PFSK-1 (cell line): ENCODE results near the gene TNFSF8.

Experiments
- FOXP2 ChIP-seq: optimal IDR thresholded peaks from 2 replicates; pipeline ENCODE3; 2011; ENCODE audit warnings: borderline replicate concordance, control low read depth, inconsistent platforms; ENCODE audit not compliant: insufficient read depth; ENCODE audit errors: extremely low read length, extremely low read depth
- POLR2AphosphoS5 ChIP-seq: IDR thresholded peaks from 2 replicates; pipeline ENCODE4 v1.6.1; 2012; ENCODE audit warnings: low read depth, mild to moderate bottlenecking, control low read depth, low read length, moderate library complexity
- SIN3A ChIP-seq: IDR thresholded peaks from 2 replicates; pipeline ENCODE4 v1.6.1; 2012; ENCODE audit warnings: mild to moderate bottlenecking, low read length, moderate library complexity, borderline replicate concordance; ENCODE audit not compliant: insufficient read depth
- TAF1 ChIP-seq: IDR thresholded peaks from 2 replicates; pipeline ENCODE4 v1.6.1; 2012; ENCODE audit warnings: low read length, control low read depth, borderline replicate concordance; ENCODE audit not compliant: insufficient read depth
- TF ChIP-seq, protein P1 (sequence below), 2 experiments: IDR thresholded peaks; 2 replicates each; pipeline versions ENCODE4 v1.6.1 to v1.8.0; 2011 to 2012; ENCODE audit warnings: low read depth in 2 of 2, low read length in 2 of 2, control low read depth in 1 of 2, inconsistent platforms in 1 of 2, mild to moderate bottlenecking in 1 of 2, moderate library complexity in 1 of 2; ENCODE audit not compliant: insufficient read depth in 1 of 2

The TNFSF8 gene

DNA sequence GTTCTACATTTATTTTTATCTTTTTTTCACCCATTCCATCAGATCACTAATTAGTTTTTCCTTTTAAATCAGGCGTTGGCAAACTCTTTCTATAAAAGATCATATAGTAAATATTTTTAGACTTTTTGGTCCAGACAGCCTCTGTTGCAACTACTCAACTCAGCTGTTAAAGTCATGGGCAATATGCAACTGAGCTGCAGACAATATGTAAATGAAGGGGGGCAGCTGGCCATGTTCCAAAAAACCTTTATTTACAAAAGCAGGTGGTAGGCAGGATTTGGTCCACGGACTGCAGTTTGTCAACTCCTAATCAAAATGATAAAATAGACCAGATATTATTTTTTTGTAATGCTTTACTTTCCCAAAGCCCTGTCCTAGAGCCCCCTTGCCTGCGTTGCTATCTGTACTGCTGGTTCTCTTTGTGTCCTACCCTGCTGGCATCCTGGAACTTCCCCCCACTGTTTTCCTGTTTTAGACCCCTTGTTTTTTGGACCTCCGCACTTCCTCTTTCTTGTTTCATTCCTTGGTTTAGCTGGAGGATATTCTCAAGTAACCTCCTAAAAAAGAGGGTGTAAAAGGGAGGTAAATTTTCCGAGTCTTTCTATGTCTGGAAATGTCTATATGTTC is 24.7 kb upstream of the TNFSF8 start:
- TF ChIP-seq POLR2AphosphoS5, result no peak
- no peak for TF ChIP-seq TAF1
- TF ChIP-seq, protein P1, sequence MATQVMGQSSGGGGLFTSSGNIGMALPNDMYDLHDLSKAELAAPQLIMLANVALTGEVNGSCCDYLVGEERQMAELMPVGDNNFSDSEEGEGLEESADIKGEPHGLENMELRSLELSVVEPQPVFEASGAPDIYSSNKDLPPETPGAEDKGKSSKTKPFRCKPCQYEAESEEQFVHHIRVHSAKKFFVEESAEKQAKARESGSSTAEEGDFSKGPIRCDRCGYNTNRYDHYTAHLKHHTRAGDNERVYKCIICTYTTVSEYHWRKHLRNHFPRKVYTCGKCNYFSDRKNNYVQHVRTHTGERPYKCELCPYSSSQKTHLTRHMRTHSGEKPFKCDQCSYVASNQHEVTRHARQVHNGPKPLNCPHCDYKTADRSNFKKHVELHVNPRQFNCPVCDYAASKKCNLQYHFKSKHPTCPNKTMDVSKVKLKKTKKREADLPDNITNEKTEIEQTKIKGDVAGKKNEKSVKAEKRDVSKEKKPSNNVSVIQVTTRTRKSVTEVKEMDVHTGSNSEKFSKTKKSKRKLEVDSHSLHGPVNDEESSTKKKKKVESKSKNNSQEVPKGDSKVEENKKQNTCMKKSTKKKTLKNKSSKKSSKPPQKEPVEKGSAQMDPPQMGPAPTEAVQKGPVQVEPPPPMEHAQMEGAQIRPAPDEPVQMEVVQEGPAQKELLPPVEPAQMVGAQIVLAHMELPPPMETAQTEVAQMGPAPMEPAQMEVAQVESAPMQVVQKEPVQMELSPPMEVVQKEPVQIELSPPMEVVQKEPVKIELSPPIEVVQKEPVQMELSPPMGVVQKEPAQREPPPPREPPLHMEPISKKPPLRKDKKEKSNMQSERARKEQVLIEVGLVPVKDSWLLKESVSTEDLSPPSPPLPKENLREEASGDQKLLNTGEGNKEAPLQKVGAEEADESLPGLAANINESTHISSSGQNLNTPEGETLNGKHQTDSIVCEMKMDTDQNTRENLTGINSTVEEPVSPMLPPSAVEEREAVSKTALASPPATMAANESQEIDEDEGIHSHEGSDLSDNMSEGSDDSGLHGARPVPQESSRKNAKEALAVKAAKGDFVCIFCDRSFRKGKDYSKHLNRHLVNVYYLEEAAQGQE (IDR thresholded peaks at IDR 0.05; ENCODE audit: insufficient read depth in 1 of 2, low read depth in 2 of 2, low read length in 2 of 2), result no peak
- no peak for TF ChIP-seq SIN3A
- TF ChIP-seq FOXP2, result no peak

DNA sequence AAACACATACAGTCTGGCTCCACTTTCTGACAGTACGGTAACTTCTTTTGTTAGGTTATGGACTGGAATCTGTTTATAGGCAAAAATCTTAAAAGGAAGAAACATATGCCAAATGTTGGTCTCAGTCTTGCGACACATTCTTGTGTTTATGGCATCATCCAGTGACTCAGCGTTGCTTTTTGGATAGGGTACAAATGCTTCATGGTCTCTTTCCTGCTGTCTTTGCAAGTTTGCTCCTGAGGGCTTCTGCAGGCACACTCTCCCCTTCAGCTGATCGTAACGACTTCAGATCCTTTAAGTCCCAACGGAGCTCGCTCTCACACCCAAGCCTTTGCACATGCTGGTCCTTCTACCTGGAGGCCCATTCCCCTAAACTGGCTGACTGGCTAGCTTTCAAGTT is 23.6 kb upstream of the TNFSF8 start:
- no peak for TF ChIP-seq SIN3A
- TF ChIP-seq TAF1, result no peak
- TF ChIP-seq FOXP2, result no peak
- no peak for TF ChIP-seq POLR2AphosphoS5
- TF ChIP-seq, protein P1 (IDR thresholded peaks at IDR 0.05; ENCODE audit: insufficient read depth in 1 of 2, low read depth in 2 of 2, low read length in 2 of 2), result no peak

DNA sequence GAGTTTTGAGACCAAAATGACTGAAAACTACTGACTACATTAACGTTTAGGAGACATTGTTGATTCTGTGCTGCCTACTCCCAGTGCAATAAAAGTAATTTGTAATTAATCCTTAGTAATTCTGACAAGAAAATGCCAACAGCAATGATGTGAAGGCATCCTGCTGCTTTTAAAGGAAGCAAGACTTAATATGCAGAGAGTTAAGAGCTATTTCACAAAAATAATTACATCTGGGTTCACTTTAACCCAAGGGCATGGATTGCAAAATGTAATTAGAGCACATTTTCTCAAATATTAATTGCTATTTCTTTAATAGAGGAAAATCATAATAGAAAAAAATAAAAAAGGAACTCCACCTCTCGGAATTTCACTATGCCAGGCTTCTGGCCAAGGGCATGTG is 22.7 kb upstream of the TNFSF8 start:
- no peak for TF ChIP-seq POLR2AphosphoS5
- no peak for TF ChIP-seq FOXP2

DNA sequence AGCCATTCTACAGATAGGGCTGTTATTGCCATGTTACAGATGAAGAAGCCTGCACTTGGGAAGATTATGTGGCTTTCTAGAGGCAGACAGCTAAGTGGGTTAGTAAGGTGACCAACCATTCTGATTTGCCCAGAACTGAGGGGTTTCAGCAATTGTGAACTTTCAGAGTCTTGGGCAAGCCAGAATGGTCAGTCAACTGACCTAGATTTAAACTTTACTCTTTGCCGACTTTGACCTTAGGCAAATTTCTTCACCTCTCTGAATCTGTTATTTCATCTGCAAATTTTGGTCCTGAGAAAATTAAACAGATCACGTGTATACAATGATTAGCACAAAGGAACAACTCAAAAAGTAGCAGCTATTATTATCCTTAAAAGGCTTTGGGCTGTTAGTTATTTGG is 20.4 kb upstream of the TNFSF8 start:
- TF ChIP-seq TAF1 (no peak), FOXP2 (no peak), POLR2AphosphoS5 (no peak), SIN3A (no peak)
- TF ChIP-seq, protein P1 (IDR thresholded peaks at IDR 0.05; ENCODE audit: insufficient read depth in 1 of 2, low read depth in 2 of 2, low read length in 2 of 2), result no peak

DNA sequence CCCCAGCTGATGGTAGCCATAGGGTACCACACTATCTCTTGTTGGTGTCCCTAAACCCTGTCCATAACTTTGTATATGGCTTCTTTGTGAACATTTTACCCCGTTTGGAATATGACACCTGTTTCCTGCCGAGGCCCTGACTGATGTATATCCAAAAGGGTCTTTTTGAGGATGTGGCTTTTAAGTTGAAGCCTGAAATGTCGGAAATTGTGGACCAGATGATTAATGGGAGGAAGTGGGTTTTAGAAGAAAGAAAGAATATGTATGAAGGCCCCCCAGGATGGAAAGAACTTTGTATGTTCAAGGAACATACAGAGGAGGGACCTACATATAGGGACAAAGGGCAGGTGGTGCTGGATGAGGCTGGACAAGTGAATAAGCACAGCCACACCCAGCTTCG is 16.7 kb upstream of the TNFSF8 start:
- TF ChIP-seq SIN3A (no peak), POLR2AphosphoS5 (no peak), TAF1 (no peak), FOXP2 (no peak)
- TF ChIP-seq, protein P1 (IDR thresholded peaks at IDR 0.05; ENCODE audit: insufficient read depth in 1 of 2, low read depth in 2 of 2, low read length in 2 of 2), result no peak
